Endothelial cell of umbilical vein (primary cell): ENCODE data around the gene CPTP.

Experiments
- EZH2 ChIP-seq: IDR thresholded peaks from 2 replicates; pipeline ENCODE4 v1.6.1; 2012; ENCODE audit warnings: borderline replicate concordance, low read depth, mild to moderate bottlenecking, moderate library complexity, low read length, inconsistent platforms; ENCODE audit not compliant: severe bottlenecking
- MAX ChIP-seq: IDR thresholded peaks from 2 replicates; pipeline ENCODE4 v1.6.1; 2011; ENCODE audit not compliant: insufficient read depth, insufficient read length

- TF ChIP-seq EZH2 (no peak), MAX (no peak)
Observed at GRCh38 chr1:1335283-1335682, 10.7 kb downstream of the CPTP start.
